Caki2 (cell line): ENCODE data around the gene DNAJC15. TPM values are rescaled to one million over a fixed set of nuclear protein-coding genes. Genes with fewer than 3 reads are reported as not detected.
"Not testable (repeated sequence)": the region's sequence is repeated elsewhere in the genome, so short reads cannot be mapped to it uniquely, and the experiment has no call there.

Experiments used
- DNase-seq: peaks from one replicate; pipeline ENCODE4 v3.0.0-alpha.2; 2015; ENCODE audit warnings: low read depth
- in situ Hi-C: cut with HindIII; loops from 2 replicates; pipeline ENCODE4 v1.10.0; 2016; ENCODE audit warnings: low sequenced_read_pairs, low pct_unique_long_range_greater_than_20kb, mixed read lengths
- total RNA-seq: library from RNA; depleted of rRNA; stranded (reverse); fragments of >200 nt; shearing (Covaris generic); gene quantifications from 2 replicates; pipeline ENCODE4 v1.2.3, GENCODE V29; 2014; ENCODE audit warnings: low replicate concordance; rRNA removed

The DNAJC15 gene
- total RNA-seq, result 0.03 TPM in 1 of 2 replicates, not detected in the other

DNA sequence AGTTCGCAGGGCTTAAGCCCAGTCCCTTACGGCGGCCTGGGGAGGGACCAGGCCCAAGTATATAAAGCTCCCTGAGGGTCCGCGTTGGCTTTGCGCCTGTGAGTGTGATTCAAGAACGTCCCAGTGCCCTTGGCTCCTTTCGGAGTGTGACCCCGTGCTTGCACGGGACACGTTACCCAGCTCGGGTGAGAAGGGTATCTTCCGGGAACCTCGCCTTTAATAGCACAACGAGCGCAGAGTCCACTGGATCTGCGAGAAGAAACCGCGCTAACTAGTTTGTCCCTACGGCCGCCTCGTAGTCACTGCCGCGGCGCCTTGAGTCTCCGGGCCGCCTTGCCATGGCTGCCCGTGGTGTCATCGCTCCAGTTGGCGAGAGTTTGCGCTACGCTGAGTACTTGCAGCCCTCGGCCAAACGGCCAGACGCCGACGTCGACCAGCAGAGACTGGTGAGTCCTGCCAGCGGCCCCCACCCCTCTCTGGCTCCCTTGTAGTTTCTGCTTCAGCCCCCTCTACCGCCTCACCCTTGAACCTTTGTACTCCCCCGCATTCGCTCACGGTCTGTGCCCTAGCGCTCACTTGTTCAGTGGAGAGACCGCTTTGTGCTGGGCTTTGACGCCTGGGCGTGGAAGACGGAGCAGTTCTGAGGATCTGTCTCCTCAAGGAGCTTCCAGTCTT is at the start of gene DNAJC15:
DNAJC15 (plus strand) TSS at position 298 of the 675 bp plus-strand sequence; CDS start at position 339, 41 bp downstream.
- in situ Hi-C loops, result no loop called here
- DNase-seq, result no peak

DNA sequence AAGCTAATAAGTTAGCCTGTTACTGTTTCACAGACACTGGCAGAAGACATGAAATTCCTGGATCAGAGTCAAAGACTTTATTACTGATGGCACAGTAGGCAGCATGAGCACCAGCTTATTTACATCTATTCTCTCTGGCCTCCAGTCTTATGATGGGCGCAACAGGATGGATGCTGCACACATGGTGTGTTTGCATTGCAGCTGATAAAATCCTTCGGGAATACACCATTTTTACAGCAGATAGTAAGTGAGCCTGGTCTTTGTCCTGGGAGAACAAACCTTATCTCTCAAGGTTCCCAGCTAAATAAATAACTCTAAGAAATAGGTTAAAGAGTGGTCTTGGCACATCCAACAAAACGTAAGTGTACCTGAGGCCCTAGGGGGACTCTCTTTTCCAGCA is 47.3 kb upstream of the DNAJC15 start:
- in situ Hi-C loops, result no loop called here
- no peak for DNase-seq

DNA sequence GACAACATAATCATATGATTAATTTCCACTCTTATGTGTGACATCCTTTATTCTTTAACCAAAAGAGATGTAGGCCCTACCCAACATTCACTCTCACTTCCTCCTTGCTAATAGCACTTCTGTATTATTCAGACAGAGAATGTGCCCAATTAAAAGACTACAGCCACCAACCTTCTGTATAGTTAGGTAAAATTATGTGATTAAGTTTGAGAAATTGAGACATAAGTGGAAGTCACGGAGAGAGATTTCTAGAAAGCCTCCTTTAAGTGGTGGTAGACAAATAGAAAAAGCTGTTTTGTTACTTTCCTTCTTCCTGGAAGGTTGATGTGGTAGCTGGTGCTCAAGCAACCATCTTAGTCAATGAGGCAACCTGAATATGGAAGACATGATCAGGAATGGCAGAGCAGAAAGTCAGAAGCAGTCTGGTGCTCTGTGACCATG is 46.1 kb upstream of the DNAJC15 start:
- no peak for DNase-seq
- in situ Hi-C loops, result no loop called here

DNA sequence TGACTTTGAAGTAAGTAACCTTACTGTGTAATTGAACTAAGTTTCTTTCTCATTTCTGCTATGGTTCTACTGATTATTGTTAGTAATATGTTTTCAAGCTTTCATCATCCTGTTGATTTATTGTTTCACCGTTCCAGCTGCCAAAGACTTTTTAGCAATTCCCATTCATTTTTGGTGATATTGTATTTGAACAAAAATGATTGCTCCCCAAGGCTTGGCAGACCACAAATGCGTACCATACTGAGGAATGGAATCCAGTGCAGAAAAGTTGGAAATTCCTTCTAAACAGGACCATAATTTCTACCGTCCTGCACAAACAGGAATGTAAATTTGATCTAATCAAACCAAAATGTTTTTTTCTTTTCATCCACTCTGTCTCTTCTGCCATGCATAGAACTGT is 42.1 kb upstream of the DNAJC15 start:
- DNase-seq, result no peak
- in situ Hi-C loops, result no loop called here

DNA sequence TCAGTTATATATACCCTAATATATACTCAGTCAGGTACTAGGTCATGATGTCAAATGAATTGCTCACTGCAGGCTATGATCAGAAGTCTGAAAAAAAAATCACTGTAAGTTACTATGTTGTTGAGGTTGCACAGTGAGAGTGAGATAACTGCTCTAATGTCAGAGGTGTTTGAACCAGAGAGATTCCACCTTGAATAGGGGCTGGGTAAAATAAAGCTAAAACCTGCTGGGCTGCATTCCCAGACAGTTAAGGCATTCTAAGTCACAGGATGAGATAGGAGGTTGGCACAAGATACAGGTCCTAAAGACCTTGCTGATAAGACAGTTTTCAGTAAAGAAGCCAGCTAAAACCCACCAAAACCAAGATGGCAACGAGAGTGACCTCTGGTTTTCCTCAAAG is 41.5 kb upstream of the DNAJC15 start:
- DNase-seq, result no peak
- in situ Hi-C loops, result no loop called here

DNA sequence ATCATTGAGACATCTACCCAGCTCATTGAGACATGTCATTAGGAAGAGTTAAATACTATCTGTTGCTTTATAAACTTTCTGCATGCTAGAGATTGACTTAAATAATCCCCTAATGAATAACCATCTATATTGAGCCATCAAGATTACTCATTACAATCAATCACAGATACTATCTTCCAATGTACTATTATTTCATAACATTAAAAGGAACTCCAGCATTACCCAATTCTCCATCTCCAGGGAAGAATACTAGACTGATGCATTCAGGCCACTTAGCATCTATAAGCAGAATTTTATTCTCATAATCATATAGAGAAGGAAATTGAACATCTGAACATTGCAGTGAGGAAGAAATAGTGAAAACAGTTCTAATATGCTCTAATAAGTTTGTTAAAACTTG is 39.4 kb upstream of the DNAJC15 start:
- in situ Hi-C loops, result no loop called here

DNA sequence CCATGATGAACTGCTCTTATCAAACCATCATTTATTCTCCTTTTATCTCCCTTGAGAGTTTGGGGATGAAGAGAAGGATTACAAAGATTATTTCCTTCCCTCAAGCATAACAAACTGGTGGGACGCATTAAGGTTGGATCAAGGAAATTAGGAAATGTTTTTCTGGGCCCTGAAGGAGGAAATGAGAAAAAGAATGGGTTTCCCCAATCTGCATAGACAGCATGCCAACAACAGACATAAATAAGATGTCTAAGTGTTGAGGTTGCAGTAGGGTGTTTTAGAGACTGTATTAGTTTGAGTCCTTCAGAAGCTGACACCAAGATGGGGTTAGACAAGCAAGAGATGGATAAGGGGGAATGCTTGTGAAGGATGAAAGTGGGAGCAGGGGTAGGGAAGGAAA is 38.7 kb upstream of the DNAJC15 start:
- in situ Hi-C loops, result no loop called here
- DNase-seq, result no peak

More for the DNA sequence above, 39.4 kb upstream of the DNAJC15 start:
- DNase-seq, result no peak

DNA sequence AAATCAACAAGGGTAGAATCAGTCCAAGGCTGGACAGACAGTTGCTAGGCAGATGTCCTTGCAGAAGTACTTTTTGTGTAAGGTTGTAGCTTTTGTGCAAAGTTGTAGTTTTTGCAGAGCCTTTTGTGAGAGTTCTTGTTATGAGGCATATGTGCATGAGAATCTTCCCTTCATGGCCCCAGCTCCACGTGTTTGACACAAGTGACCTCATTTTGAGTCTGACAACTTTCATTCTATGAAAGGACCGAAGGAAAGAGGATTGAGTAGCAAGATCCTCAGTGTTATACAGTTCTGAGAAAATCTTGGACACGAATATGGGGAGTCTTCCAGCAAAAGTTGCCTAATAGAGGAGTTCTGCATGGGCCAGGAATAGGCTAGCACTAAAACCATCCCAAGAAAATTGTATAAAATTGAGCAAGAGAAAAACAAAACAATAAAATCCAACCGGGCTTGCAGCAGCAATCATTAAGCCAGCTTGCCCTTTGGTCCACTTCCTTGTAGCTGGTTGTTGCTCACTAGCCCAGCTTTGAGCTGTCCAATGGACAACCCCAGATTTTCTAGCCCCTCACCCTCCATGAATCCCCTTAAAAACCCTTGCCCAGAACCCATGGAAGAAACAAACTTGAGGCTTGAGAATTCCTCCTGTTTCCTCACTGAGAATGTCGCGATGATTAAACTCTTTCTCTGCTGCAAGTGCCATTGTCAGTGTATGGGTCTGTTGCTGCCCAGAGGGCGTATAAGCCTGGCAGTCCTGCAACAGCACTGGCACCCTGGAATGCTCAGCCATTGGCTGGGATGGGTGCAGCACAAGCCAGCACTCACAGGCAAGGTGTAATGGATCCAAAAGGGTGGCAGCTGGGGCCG is 37.8 kb upstream of the DNAJC15 start:
- in situ Hi-C loops, result no loop called here
- peak; percentile 15 for DNase-seq

DNA sequence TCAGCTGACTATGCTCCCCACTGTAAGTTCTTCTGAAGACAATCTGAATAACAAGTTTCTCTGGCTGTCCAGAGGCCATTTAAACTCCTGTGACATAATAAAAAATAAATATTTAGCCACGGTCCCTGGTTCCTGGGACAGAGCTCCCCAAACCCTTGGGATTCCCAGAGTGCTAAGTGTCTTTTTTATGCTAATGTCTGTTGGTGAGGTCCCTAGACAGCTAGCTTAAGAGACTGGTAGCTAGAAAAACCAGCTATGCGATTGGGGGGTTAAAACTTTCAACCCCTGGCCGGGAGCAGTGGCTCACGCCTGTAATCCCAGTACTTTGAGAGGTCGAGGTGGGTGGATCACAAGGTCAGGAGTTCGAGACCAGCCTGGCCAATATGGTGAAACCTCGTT is 37.2 kb upstream of the DNAJC15 start:
- DNase-seq, result no peak
- in situ Hi-C loops, result no loop called here

DNA sequence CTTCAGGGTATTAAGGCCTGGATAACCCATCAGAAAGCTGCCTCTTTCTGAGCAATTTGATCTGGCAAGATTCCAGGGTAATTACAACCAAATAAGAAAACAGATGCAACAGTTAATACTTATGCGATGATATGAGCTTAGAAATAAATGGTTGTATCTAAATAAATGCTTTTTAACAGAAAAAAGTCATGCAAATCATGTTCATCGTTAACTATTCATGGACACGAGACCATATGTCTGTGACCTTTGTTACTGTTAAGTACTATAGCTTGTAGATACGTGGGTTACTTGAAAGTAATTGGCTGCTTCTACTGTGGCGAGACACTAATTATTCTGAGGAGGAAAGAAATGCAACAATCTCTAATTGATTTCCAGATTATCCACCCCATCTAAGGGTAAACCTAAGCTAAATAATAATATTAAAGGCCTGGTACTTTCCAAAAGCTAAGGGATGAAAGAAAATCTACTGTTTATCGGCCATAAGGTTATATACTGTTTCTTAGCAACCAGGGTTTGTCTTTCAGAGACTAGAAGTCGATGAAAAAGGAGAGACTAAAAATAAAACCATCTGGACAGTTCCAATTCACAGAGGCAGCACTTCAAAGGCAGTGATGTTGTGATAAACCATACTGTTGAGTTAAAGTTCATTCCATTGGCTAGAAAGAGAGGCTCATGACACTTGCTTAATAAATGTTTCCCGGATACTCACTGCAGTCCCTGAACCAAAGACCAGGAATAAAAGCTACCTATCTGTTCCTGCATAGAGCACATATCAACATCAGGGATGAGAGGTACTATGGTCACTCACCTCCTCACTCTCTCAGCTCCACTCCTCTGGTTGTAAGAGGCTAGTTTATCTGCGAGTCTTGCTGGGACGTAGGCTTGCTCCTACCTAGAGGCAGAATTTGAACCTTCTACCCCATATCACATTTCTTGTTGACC is 32.8 kb upstream of the DNAJC15 start:
- DNase-seq, result no peak
- in situ Hi-C loops, result no loop called here

DNA sequence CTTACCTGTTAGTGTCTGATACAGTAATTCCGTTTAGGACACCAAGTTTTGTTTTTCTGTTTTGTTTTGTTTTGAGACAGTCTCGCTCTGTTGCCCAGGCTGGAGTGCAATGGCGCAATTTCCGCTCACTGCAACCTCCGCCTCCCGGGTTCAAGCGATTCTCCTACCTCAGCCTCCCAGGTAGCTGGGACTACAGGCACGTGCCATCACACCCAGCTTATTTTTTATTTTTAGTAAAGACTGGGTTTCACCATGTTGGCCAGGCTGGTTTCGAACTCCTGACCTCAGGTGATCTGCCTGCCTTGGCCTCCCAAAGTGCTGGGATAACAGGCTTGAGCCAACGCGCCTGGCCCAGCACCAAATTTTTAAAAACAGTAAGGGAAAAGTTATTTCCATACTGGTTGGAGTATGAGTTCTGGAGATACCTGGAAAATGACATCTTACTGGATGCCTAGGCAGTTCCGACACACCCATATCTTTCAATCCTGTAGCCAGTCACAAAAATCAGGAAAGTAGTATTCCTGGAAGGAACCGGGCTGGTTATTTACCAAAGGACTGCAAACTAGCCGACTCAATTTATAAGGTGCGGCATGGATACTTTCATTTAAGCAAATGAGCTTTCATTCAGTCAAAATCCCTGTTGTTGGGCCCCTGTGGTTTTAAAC is 32.0 kb upstream of the DNAJC15 start:
- DNase-seq, in situ Hi-C loops: not testable (repeated sequence)

DNA sequence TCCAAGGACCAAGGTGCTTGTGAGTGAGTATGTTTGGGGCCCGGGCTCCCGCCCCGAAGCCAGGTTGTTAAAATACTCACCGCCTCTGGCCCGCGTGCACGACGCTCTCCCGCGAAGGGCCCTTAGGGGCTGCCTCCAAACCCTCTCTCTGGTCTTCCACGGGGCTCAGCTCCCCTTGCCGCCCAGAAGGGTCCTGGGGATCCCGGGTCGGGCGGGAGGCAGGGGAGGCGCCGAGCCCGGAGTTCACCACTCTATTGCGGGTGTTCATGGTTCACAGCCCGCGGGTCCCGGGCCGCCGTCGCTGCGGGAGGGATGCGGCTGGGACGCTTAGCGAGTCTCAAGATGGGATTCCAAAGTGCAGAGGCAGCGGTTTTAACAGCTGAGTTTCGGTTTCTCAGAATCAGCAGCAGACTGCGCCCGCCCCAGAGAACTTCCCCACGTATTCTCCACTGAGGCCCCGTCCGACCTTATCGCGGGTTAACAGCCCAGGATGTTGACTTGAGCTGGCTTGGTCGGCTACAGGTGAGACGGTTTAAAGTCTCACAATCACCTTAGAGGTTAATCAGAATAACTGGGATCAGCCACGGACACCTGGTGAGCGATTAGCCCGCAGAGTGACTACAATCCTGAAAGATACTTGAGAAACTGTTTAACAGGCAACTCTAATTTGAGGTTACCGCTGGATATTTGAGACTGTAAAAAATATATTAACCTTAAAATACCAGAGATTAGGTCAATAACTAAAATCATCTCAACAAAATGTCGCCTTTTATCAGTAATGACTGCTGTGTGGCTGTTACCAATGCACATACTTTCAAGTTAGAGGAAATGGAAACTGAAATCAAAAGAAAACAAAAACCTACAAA is 31.3 kb upstream of the DNAJC15 start, which contains the start of gene EPSTI1:
EPSTI1 (minus strand) TSS at position 344 of the 866 bp plus-strand sequence; CDS start at position 268, 76 bp downstream.
- in situ Hi-C loops, result no loop called here
- no peak for DNase-seq

DNA sequence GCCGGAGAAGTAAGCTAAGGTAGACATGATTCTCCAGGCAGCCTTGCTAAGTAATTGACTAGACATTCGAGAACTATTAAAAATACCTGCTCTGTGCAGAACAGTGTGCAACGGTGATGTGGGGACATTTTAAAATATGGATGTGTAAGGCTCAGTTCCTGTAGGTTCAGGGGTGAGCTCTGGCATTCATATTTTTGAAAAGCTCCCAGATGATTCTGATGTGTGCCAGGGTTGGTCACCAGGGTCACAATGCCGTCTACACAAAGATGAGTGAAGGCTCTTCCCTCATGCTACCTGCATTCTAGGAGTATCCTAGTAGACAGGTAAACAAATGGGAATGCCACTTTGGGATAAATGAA is 30.6 kb upstream of the DNAJC15 start:
- DNase-seq, result no peak
- in situ Hi-C loops, result no loop called here

DNA sequence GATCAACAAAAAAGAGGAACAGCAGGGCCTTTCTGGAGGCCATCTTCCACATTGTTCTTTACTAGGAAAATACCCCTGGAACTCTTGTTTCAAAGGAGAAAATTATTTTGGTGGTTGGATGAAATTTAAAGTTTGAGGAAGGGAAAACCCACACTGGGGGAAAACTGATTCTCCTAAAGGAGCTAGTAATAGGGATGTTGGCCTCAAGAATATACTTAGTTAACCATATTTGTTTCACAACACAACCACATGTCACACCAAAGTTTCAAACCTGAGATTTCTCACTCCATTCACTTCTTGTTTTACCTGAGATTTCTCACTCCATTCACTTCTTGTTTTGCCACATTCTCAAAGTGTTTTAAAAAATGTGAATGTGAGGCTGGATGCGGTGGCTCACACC is 28.5 kb upstream of the DNAJC15 start:
- DNase-seq, result no peak
- in situ Hi-C loops, result no loop called here

DNA sequence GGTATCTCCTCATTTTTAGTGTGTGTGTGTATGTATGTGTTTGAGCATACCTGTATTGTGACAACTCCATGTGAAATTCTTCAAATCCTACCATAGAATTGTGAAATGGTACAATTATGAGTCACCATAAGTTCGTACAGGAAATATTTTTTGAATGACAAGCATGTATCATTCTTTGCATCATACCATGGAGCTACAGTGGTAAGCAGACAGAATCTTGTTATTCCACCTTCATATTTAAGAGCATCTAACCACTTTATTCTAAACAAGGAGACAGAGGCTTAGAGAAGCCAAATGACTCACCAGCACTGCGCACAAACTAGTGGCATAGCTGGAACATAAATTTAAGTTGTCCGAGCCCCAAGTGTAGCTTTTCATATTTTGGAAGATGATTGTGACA is 26.8 kb upstream of the DNAJC15 start:
- DNase-seq, result no peak
- in situ Hi-C loops, result no loop called here

DNA sequence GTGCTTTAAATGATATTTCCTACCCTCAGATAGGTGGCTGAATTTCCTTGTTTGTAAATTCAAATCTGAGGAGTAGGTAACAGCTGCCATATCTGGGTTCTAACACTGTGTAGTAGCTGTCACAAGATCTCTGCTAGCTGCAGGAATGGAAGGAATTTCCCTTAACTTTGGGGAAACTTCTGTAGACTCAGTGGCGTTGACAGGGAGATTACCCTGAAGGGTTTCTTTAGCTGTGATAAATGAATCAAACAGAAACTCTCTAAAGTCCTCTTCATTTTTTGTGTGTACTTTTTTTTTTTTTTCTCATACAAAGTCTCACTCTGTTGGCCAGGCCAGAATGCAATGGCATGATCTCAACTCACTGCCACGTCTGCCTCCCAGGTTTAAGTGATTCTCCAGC is 26.0 kb upstream of the DNAJC15 start:
- DNase-seq, result no peak
- in situ Hi-C loops, result no loop called here

DNA sequence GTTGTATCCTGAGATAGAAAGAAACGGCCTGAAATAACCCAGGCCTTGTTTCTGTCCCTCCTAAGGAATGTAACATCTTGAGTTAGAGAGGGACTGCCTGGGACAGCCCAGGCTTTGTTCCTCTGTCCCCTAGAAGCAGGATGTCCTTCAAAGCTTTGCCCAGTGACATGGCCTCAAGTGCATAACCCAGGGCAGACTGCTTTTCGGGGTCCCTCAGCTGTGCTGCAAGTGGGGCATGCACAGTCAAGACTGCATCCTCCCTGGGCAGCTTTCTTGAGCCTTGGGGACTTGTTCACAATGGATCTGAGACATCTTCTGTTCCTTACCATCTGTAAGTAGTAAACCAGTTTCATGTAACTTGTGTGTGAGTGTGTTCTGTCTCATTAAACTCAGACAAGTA is 23.9 kb upstream of the DNAJC15 start:
- no peak for DNase-seq
- in situ Hi-C loops, result no loop called here
